ENCODE measurements around the gene CES3.

- TF ChIP-seq CTCF (IDR thresholded peaks at IDR 0.05; ENCODE audit: low read length) (peak; percentile 96), EZH2 (optimal IDR thresholded peaks at IDR 0.05; ENCODE audit: low read depth, low read length) (no peak), EZH2phosphoT487 (IDR thresholded peaks at IDR 0.05; ENCODE audit: low read length) (no peak)
Measured at GRCh38 chr16:66961065-66961744, at the start of gene CES3.

All from MM.1S (cell line).